Measurements from ENCODE around the gene NLRC5. TPM values are rescaled to one million over a fixed set of nuclear protein-coding genes. Genes with fewer than 3 reads are reported as not detected.
A peak's percentile ranks its signal among the peaks of the same experiment; 100 is the strongest.
"Not testable (repeated sequence)": the region's sequence is repeated elsewhere in the genome, so short reads cannot be mapped to it uniquely, and the experiment has no call there.

NLRC5 gene
- total RNA-seq, 6 donors from 2014 or later = 29.2 to 361 (median 52.7) TPM

- peak in 1 of 2 donors; percentile 49 for DNase-seq
- peak in 1 of 2 donors; percentile 53 for ATAC-seq (ENCODE audit: low FRiP score in 2 of 2)
Measured at GRCh38 chr16:57106767-57107166, 117.4 kb downstream of the NLRC5 start.

GRCh38 chr16:57107321-57107922 is 118.1 kb downstream of the NLRC5 start:
- TF ChIP-seq POLR2AphosphoS5 (IDR thresholded peaks at IDR 0.05) = no peak
- TF ChIP-seq POLR2A (IDR thresholded peaks at IDR 0.05) = no peak
- TF ChIP-seq EP300 (IDR thresholded peaks at IDR 0.05) = no peak
- no peak for TF ChIP-seq CTCF (IDR thresholded peaks at IDR 0.05)
- no peaks in the 10 kb centered on the region for H3K9me3 ChIP-seq
- ATAC-seq (ENCODE audit: low FRiP score in 2 of 2) = no peak
- no peaks in the 10 kb centered on the region for H3K27me3 ChIP-seq
- peak overlapping the region in 2 of 4 donors; percentile 3 to 45 for H3K27ac ChIP-seq
- peak in 1 of 2 donors; percentile 45 for DNase-seq
- peaks cover 7 to 34% (median 32%) of the 10 kb centered on the region in 4 donors for H3K4me1 ChIP-seq
- H3K4me3 ChIP-seq = no peak overlapping the region
- 57 to 81% methylated on average over 8 to 9 of the region's 9 CpGs for WGBS, 2 donors
- H3K36me3 ChIP-seq = no peaks in the 10 kb centered on the region

More at GRCh38 chr16:57106767-57107166, 117.4 kb downstream of the NLRC5 start:
- TF ChIP-seq POLR2A (IDR thresholded peaks at IDR 0.05) = no peak
- no peak for TF ChIP-seq EP300 (IDR thresholded peaks at IDR 0.05)
- TF ChIP-seq POLR2AphosphoS5 (IDR thresholded peaks at IDR 0.05) = no peak
- TF ChIP-seq CTCF (IDR thresholded peaks at IDR 0.05) = no peak
- H3K27me3 ChIP-seq = no peaks in the 10 kb centered on the region
- H3K4me1 ChIP-seq = peaks cover 7 to 31% (median 28%) of the 10 kb centered on the region in 4 donors
- H3K36me3 ChIP-seq = no peaks in the 10 kb centered on the region
- no peak overlapping the region for H3K4me3 ChIP-seq
- H3K27ac ChIP-seq = peak overlapping the region in 3 of 4 donors; percentile 3 to 65 (median 45)
- 86 to 91% methylated on average over 2 of the region's 2 CpGs for WGBS, 2 donors
- no peaks in the 10 kb centered on the region for H3K9me3 ChIP-seq

GRCh38 chr16:57108432-57108831 is 119.1 kb downstream of the NLRC5 start:
- Histone ChIP-seq H3K9me3 (no peaks in the 10 kb centered on the region), H3K27me3 (no peaks in the 10 kb centered on the region), H3K4me1 (peaks cover 7 to 42% (median 32%) of the 10 kb centered on the region in 4 donors), H3K27ac (no peak overlapping the region), H3K36me3 (peaks cover 0 to 6% (median 5%) of the 10 kb centered on the region in 4 donors), H3K4me3 (no peak overlapping the region)
- TF ChIP-seq POLR2AphosphoS5 (IDR thresholded peaks at IDR 0.05) (no peak), POLR2A (IDR thresholded peaks at IDR 0.05) (no peak), CTCF (IDR thresholded peaks at IDR 0.05) (no peak), EP300 (IDR thresholded peaks at IDR 0.05) (no peak)
- ATAC-seq (ENCODE audit: low FRiP score in 2 of 2) (no peak), DNase-seq (no peak)
- WGBS, 2 donors = 31 to 38% methylated on average over 1 of the region's 1 CpG

- 85 to 87% methylated on average over 10 of the region's 10 CpGs for WGBS, 2 donors
- H3K4me3 ChIP-seq; ATAC-seq (ENCODE audit: low FRiP score in 2 of 2); DNase-seq; H3K9me3 ChIP-seq; H3K27ac ChIP-seq; H3K27me3 ChIP-seq: not testable (repeated sequence)
- peaks cover 7 to 42% (median 32%) of the 10 kb centered on the region in 4 donors for H3K4me1 ChIP-seq
- peaks cover 0 to 17% (median 15%) of the 10 kb centered on the region in 4 donors for H3K36me3 ChIP-seq
Measured at GRCh38 chr16:57109259-57110105, 120.1 kb downstream of the NLRC5 start.

- DNase-seq = no peak
- ATAC-seq (ENCODE audit: low FRiP score in 2 of 2) = no peak
- WGBS, 2 donors = 90 to 94% methylated on average over 4 of the region's 4 CpGs
- Histone ChIP-seq H3K27ac (no peak overlapping the region), H3K4me3 (no peak overlapping the region), H3K9me3 (no peaks in the 10 kb centered on the region), H3K4me1 (peaks cover 3 to 44% (median 27%) of the 10 kb centered on the region in 4 donors), H3K27me3 (no peaks in the 10 kb centered on the region), H3K36me3 (peaks cover 0 to 24% (median 20%) of the 10 kb centered on the region in 4 donors)
- no peak for TF ChIP-seq EP300 (IDR thresholded peaks at IDR 0.05)
- TF ChIP-seq POLR2A (IDR thresholded peaks at IDR 0.05) = no peak
- no peak for TF ChIP-seq POLR2AphosphoS5 (IDR thresholded peaks at IDR 0.05)
- no peak for TF ChIP-seq CTCF (IDR thresholded peaks at IDR 0.05)
Measured at GRCh38 chr16:57110937-57111336, 121.6 kb downstream of the NLRC5 start.
